ENCODE results near the gene OSTN. TPM values are rescaled to one million over a fixed set of nuclear protein-coding genes. Genes with fewer than 3 reads are reported as not detected.
"Not testable (repeated sequence)": the region's sequence is repeated elsewhere in the genome, so short reads cannot be mapped to it uniquely, and the experiment has no call there.

OSTN gene, protein sequence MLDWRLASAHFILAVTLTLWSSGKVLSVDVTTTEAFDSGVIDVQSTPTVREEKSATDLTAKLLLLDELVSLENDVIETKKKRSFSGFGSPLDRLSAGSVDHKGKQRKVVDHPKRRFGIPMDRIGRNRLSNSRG
- not detected in 2 replicates for total RNA-seq (2014; rRNA removed; shearing (Covaris generic))

- no peak for DNase-seq (ENCODE audit: low read depth)
Measured at GRCh38 chr3:191198932-191199331, at the start of gene OSTN. Gene OSTN, plus strand, starts transcription at chr3:191199241. Its CDS starts 13,292 bp downstream, at chr3:191212533.

GRCh38 chr3:191151653-191152052 is 47.4 kb upstream of the OSTN start:
- DNase-seq (ENCODE audit: low read depth), result no peak

DNA sequence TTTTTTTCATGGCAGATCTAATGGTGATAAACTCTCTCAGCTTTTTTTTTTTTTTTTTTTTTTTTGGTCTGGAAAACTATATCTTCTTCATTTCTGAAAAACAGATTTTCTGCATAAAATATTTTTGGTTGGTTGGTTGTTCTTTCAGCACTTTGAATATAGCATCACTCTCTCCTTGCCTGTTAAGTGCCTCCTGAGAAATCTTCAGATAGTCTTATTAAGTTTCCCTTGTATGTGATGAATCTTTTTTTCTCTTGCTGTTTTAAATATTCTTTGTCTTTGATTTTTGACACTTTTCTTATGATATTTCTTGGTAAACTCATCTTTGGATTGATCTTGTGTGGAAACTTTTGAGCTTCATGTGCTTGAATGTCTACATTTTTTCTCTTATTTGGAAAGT is 44.2 kb upstream of the OSTN start:
- DNase-seq (ENCODE audit: low read depth), result no peak

DNA sequence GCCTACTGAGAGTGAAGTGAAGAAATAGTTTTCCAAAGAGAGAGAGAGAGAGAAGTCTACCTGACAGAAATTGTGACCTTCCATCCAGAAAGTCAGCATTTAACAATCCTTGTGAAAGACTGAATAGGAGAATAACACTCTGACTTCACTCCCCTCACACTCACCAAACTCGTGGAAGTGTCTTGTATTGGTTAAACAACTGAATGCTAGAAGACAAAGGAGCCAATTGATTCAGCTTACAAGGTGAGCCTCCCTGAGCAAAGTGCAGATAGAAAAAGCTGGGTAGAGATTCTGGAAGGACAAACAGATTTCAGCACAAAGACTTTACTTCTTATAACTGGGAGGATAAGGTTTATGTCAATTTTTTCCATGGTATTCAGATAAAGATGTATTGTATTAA is 40.8 kb upstream of the OSTN start:
- DNase-seq (ENCODE audit: low read depth), result no peak

DNA sequence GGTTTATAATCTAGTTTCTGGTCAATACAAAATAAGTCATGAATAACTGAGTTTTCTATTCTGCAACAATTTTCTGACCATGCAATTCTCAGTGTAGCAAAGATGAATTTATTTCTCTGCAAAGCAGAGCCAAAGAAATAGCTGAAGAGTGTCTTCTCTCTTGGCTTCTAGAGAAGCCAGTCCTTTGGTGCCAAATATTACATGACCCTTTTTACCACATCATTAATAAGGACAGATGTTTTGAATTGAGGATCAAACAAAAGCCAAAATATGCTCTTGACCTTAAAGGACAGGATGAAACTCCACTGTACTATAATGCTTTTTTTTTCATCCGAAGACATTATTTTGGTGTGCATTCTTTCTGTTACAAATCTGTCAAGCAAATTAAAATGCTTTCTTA is 40.2 kb upstream of the OSTN start:
- DNase-seq (ENCODE audit: low read depth), result no peak

- DNase-seq (ENCODE audit: low read depth), result no peak
Measured at GRCh38 chr3:191165802-191166201, 33.2 kb upstream of the OSTN start.

GRCh38 chr3:191166368-191166767 is 32.7 kb upstream of the OSTN start:
- DNase-seq (ENCODE audit: low read depth), result no peak

GRCh38 chr3:191169566-191169965 is 29.5 kb upstream of the OSTN start:
- no peak for DNase-seq (ENCODE audit: low read depth)

DNA sequence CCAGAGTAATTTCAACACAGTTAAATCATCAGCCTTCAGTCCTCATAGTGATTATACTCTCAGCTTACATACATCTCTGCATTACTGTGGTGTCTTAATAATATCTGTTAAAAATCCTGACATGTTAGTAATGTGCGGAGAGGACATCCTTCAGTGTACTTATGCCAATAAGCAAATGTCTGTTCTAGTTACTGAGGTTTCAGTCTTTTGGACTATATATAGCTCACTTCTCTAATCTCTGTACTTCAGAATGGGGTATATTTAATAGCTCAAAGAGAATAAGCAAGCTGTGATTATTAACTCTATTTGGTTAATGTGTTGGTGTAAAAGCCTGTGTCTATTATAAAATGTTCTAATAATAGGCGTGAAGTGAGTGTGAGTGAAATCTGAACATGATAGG is 28.9 kb upstream of the OSTN start:
- DNase-seq (ENCODE audit: low read depth), result no peak

- no peak for DNase-seq (ENCODE audit: low read depth)
Measured at GRCh38 chr3:191175102-191175501, 23.9 kb upstream of the OSTN start.

DNA sequence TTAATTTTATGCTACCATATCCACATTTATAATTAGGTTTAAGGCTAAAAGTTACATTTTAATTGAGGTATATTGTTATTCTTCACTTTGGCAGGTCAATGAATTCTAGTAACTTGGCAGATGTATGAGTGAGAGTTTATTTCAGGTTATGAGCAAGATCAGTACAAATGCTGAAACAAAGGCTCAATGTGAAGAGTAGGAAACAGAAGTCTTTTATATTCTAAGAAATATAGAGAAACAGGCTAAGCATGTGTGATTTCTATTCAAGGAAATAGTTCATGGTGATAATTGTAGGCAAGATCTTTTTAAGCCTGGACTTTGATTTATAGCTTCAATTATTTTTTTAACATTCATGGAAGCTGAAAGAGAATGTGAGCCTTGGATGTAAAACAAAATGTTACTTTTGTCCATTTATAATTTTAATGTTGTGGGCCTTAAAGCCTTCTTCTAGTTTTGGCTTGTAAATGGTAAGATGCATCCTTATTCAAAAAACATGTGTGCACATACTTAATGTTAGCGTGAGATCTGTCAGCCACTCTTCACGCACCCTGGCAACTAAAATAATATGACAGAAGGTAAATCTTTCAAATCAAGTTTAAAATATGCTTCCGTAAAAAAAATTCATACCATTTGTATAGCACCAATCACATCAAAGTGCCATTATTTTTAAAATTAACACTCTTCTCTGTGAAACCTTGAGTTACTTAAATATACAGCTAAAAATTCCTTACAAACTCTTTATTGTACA is 22.8 kb upstream of the OSTN start:
- DNase-seq (ENCODE audit: low read depth), result no peak

DNA sequence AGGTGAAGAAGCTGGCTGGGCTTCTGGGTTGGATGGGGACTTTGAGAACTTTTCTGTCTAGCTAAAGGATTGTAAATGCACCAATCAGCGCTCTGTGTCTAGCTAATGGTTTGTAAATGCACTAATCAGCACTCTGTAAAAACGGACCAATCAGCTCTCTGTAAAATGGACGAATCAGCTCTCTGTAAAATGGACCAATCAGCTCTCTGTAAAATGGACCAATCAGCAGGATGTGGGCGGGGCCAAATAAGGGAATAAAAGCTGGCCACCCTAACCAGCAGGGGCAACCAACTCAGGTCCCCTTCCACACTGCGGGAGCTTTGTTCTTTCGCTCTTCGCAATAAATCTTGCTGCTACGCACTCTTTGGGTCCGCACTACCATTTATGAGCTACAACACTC is 13.7 kb upstream of the OSTN start:
- not testable (repeated sequence) for DNase-seq (ENCODE audit: low read depth)

DNA sequence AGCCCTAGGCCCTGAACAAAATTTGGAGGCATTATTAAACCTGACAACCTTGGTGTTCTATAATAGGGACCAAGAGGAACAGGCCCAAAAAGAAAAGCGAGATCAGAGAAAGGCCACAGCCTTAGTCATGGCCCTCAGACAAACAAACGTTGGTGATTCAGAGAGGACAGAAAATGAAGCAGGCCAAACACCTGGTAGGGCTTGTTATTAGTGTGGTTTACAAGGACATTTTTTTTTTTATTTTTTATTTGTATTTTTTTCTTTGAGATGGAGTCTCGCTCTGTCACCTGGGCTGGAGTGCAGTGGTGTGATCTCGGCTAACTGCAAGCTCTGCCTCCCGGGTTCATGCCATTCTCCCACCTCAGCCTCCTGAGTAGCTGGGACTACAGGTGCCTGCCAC is 10.8 kb upstream of the OSTN start:
- peak; percentile 62 for DNase-seq (ENCODE audit: low read depth)

- not testable (repeated sequence) for DNase-seq (ENCODE audit: low read depth)
Measured at GRCh38 chr3:191192270-191192669, 6.8 kb upstream of the OSTN start.

DNA sequence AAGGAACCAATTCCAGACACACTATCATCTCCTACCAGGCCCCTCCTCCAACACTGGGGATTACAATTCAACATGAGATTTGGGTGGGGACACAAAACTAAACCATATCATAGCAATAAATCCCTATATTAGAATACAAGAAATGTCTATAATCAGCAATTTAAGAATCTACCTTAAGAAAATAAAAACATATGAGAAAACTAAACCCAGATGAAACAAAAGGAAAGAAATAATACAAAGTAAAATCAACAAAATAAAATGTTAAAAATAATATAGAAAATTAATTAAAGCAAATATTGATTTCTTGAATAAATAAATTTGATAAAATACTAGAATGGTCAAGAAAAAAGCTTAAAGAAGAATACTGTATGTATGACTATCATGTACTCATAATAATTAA is 6.1 kb upstream of the OSTN start:
- no peak for DNase-seq (ENCODE audit: low read depth)

- DNase-seq (ENCODE audit: low read depth), result no peak
Measured at GRCh38 chr3:191197761-191198306, 1.2 kb upstream of the OSTN start.

DNA sequence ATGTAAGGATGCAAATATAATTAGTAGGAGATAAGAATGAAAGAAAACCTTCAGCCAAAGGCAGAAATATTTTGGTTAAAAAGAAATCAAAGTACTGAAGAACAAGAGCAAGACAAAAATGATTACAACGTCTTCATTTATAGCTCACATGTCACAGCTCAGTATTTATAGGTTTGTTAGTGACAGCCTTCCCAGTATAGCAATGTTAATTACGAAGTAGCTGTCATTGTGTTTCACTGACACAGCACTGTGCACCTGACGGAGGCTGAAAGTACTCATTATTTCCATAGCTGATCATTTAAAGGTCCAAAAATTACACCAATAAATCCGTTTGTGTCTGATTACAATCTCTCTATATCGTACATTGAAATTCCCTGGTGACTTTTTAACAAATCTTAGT is 561 bp upstream of the OSTN start:
- no peak for DNase-seq (ENCODE audit: low read depth)

DNA sequence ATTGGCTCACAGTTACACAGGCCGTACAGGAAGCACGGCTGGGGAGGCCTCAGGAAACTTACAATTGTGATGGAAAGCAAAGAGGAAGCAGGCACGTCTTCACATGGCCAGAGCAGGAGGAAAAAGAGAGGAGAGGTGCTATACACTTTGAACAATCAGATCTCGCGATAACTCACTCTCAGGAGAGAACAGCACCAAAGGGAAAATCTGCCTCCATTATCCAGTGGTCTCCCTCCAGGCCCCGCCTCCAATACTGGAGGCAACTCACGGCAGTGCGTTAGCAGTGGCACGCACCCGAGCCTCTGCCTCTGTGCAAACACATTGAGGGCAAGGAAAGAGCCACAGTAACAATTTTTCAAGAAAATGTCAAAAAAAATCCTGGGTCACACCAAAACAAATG is 11.0 kb downstream of the OSTN start:
- no peak for DNase-seq (ENCODE audit: low read depth)

- no peak for DNase-seq (ENCODE audit: low read depth)
Measured at GRCh38 chr3:191216510-191216909, 17.5 kb downstream of the OSTN start.

DNA sequence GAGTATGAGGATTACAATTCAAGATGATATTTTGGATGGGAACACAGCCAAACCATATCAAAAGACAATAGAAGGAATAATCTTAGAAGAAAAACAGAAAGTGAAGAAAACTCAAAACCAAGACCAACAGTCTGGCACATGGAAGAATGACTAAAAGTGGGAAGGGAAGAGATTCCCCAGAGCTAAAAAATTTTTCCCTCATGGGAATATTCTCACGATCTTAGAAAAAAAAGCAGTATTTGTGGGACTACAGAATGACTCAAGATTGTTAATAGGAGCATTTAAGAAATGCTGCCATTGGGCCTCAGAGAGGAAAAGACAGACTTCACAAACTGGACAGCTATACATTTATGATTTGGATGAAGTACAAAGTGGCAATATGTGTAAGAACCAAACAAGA is 18.3 kb downstream of the OSTN start:
- DNase-seq (ENCODE audit: low read depth), result no peak

DNA sequence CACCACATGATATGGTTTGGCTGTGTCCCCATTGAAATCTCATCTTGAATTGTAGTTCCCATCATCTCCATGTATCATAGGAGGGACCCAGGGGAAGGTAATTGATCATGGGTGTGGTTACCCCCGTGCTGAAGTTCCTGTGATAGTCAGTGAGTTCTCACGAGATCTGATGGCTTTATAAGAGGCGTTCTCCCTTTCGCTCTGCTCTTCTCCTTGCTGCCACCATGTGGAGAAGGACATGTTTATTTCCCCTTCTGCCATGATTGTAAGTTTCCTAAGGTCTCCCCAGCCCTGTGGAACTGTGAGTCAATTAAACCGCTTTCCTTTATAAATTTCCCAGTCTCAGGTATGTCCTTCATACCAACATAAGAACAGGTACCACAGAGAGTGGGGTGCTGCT is 21.9 kb downstream of the OSTN start:
- DNase-seq (ENCODE audit: low read depth), result peak; percentile 40

DNA sequence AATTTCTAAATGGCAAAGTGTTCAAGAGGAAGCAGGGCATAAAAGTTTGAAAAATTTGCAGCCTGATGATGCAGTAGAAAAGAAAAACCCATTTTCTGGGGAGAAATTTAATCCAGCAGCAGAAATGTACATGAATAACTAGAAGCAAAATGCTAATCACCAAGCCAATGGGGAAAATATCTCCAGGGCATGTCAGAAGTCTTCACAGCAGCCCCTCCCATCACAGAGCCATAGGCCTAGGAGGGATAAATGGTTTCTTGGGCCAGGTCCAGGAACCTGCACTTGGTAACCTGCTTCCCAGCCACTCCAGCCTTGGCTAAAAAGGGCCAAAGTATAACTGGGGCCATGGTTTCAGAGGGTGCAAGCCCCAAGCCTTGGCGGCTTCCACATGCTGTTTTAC is 22.6 kb downstream of the OSTN start:
- no peak for DNase-seq (ENCODE audit: low read depth)

- no peak for DNase-seq (ENCODE audit: low read depth)
Measured at GRCh38 chr3:191227541-191227940, 28.5 kb downstream of the OSTN start.

GRCh38 chr3:191234216-191234615 is 35.2 kb downstream of the OSTN start:
- DNase-seq (ENCODE audit: low read depth), result no peak
